H1 (cell line): ENCODE results near the gene HSPA1L. TPM values are rescaled to one million over a fixed set of nuclear protein-coding genes. Genes with fewer than 3 reads are reported as not detected.

Experiments
- CTCF ChIA-PET: fragments of 300-600 bp; sonication (Branson Sonifier 250); formaldehyde crosslinking; loops from one replicate; lab custom pipeline; 2021; ENCODE audit not compliant: partially characterized antibody; lab: Charles Lee
- POLR2A ChIA-PET: fragments of 300-600 bp; sonication (Branson Sonifier 250); formaldehyde crosslinking; loops from one replicate; lab custom pipeline; 2021; ENCODE audit warnings: inconsistent platforms; ENCODE audit not compliant: partially characterized antibody; lab: Charles Lee
- DNase-seq, 2 experiments: peaks; one replicate each; pipeline versions ENCODE4 v3.0.0 to v3.0.0-alpha.2; 2010 to 2022; ENCODE audit warnings: low spot score in 2 of 2, low read depth in 1 of 2, mixed read lengths in 1 of 2
- FAIRE-seq: peaks from 2 replicates; lab custom pipeline; 2011; peaks lifted over from hg19 to GRCh38; lab: Jason Lieb, UNC
- H2AFZ ChIP-seq: 2 replicates; pipeline ENCODE4 v1.8.1; 2012; ENCODE audit warnings: low read length, inconsistent platforms
- H2AK5ac ChIP-seq: 2 replicates; pipeline ENCODE4 v1.6.1; 2013; ENCODE audit warnings: low read depth, low read length
- H2BK120ac ChIP-seq: replicated peaks from 2 replicates; pipeline ENCODE3; 2013; ENCODE audit warnings: low read depth, low read length, inconsistent platforms
- H2BK12ac ChIP-seq: 2 replicates; pipeline ENCODE4 v1.6.1; 2013; ENCODE audit warnings: low read depth, low read length
- H2BK15ac ChIP-seq: 2 replicates; pipeline ENCODE4 v1.6.1; 2013; ENCODE audit warnings: low read length
- H2BK20ac ChIP-seq: 2 replicates; pipeline ENCODE4 v1.6.1; 2013; ENCODE audit warnings: low read length
- H2BK5ac ChIP-seq: 2 replicates; pipeline ENCODE4 v1.6.1; 2013; ENCODE audit warnings: low read depth, low read length
- H3K14ac ChIP-seq: 2 replicates; pipeline ENCODE4 v1.6.1; 2013; ENCODE audit warnings: inconsistent platforms; ENCODE audit not compliant: insufficient read length
- H3K18ac ChIP-seq: 2 replicates; pipeline ENCODE4 v1.6.1; 2013; ENCODE audit warnings: low read length; ENCODE audit errors: extremely low read depth
- H3K23ac ChIP-seq: 2 replicates; pipeline ENCODE4 v1.6.1; 2013; ENCODE audit warnings: inconsistent platforms; ENCODE audit not compliant: insufficient read length
- H3K23me2 ChIP-seq: 2 replicates; pipeline ENCODE4 v1.6.1; 2013; ENCODE audit warnings: low read depth, low read length
- H3K27ac ChIP-seq: 2 replicates; pipeline ENCODE4 v1.6.1; 2011; ENCODE audit warnings: low read depth, low read length, inconsistent platforms
- H3K27me3 ChIP-seq, 4 experiments: replicated peaks in 1 of 4; 1 replicate in 1 of 4; 2 replicates in 3 of 4; pipeline versions ENCODE4 v1.6.1 to v1.8.1; 2011 to 2013; ENCODE audit warnings: low read length in 3 of 4, mild to moderate bottlenecking in 3 of 4, inconsistent platforms in 2 of 4, mixed read lengths in 2 of 4, moderate library complexity in 1 of 4; ENCODE audit not compliant: control insufficient read depth in 3 of 4, insufficient read depth in 3 of 4; ENCODE audit errors: extremely low read depth in 1 of 4
- H3K36me3 ChIP-seq, 4 experiments: 2 replicates each; pipeline versions ENCODE4 v1.6.1 to v1.8.1; 2011 to 2013; ENCODE audit warnings: mild to moderate bottlenecking in 4 of 4, low read length in 3 of 4, moderate library complexity in 2 of 4, control low read depth in 1 of 4, inconsistent platforms in 1 of 4; ENCODE audit not compliant: insufficient read depth in 4 of 4, control insufficient read depth in 2 of 4
- H3K4ac ChIP-seq: replicated peaks from 2 replicates; pipeline ENCODE3; 2013; ENCODE audit warnings: low read length, low read depth, mixed read lengths, inconsistent platforms; ENCODE audit not compliant: insufficient read length
- H3K4me1 ChIP-seq, 4 experiments: replicated peaks in 1 of 4; 1 replicate in 1 of 4; 2 replicates in 3 of 4; pipeline versions ENCODE4 v1.6.1 to v1.8.1; 2011 to 2013; ENCODE audit warnings: low read length in 3 of 4, inconsistent platforms in 2 of 4, mixed read lengths in 1 of 4; ENCODE audit not compliant: insufficient read depth in 4 of 4, control insufficient read depth in 3 of 4
- H3K4me2 ChIP-seq, 2 experiments: 2 replicates each; pipeline versions ENCODE4 v1.6.1 to v1.8.1; 2011 to 2013; ENCODE audit warnings: low read depth in 2 of 2, low read length in 2 of 2, control low read depth in 1 of 2, inconsistent platforms in 1 of 2, mild to moderate bottlenecking in 1 of 2; ENCODE audit not compliant: insufficient read depth in 1 of 2
- H3K4me3 ChIP-seq, 4 experiments: fragments of 200-600, 300-600 bp in 1 of 4; sonication (generic), shearing (Covaris generic), sonication (Bioruptor Twin) in 1 of 4; 2 replicates each; pipeline versions ENCODE4 v1.5.1 to v1.8.1; 2011 to 2016; ENCODE audit warnings: low read length in 4 of 4, low read depth in 3 of 4, control low read depth in 2 of 4, inconsistent platforms in 2 of 4, mild to moderate bottlenecking in 2 of 4, mixed read lengths in 1 of 4, moderate library complexity in 1 of 4; ENCODE audit not compliant: insufficient read depth in 2 of 4; ENCODE audit errors: extremely low read depth in 1 of 4
- H3K56ac ChIP-seq: replicated peaks from 2 replicates; pipeline ENCODE3; 2013; ENCODE audit warnings: low read depth, mild to moderate bottlenecking, mixed read lengths, low read length, inconsistent platforms; ENCODE audit not compliant: insufficient read length
- H3K79me1 ChIP-seq: 2 replicates; pipeline ENCODE4 v1.6.1; 2013; ENCODE audit warnings: low read depth, low read length, control low read depth
- H3K79me2 ChIP-seq, 2 experiments: 2 replicates each; pipeline versions ENCODE4 v1.6.1 to v1.8.1; 2012 to 2013; ENCODE audit warnings: low read length in 2 of 2, mild to moderate bottlenecking in 2 of 2, inconsistent platforms in 1 of 2; ENCODE audit not compliant: insufficient read depth in 2 of 2, control insufficient read depth in 1 of 2
- H3K9ac ChIP-seq, 4 experiments: replicated peaks in 1 of 4; 1 replicate in 1 of 4; 2 replicates in 3 of 4; pipeline versions ENCODE4 v1.6.1 to v1.8.1; 2011 to 2013; ENCODE audit warnings: low read depth in 3 of 4, low read length in 3 of 4, control low read depth in 2 of 4, mild to moderate bottlenecking in 2 of 4, moderate library complexity in 2 of 4, inconsistent platforms in 1 of 4; ENCODE audit errors: extremely low read depth in 1 of 4
- H3K9me3 ChIP-seq, 2 experiments: 2 replicates each; pipeline versions ENCODE4 v1.6.1 to v1.8.1; 2012 to 2013; ENCODE audit warnings: mild to moderate bottlenecking in 2 of 2, moderate library complexity in 2 of 2, control low read depth in 1 of 2, inconsistent platforms in 1 of 2, low read depth in 1 of 2, low read length in 1 of 2, mixed read lengths in 1 of 2; ENCODE audit not compliant: insufficient read depth in 2 of 2
- H4K20me1 ChIP-seq, 2 experiments: replicated peaks in 1 of 2; 2 replicates each; pipeline versions ENCODE3 to v1.8.1; 2011 to 2013; ENCODE audit warnings: inconsistent platforms in 2 of 2, low read length in 2 of 2, mild to moderate bottlenecking in 1 of 2; ENCODE audit not compliant: insufficient read depth in 2 of 2, control insufficient read depth in 1 of 2
- H4K5ac ChIP-seq: 2 replicates; pipeline ENCODE4 v1.6.1; 2013; ENCODE audit warnings: low read length, low read depth, mixed read lengths, inconsistent platforms; ENCODE audit not compliant: insufficient read length
- H4K8ac ChIP-seq: 2 replicates; pipeline ENCODE4 v1.8.0; 2013; ENCODE audit warnings: mild to moderate bottlenecking, moderate library complexity, low read length, inconsistent platforms; ENCODE audit not compliant: insufficient read depth; ENCODE audit errors: extremely low read depth
- H4K91ac ChIP-seq: replicated peaks from 2 replicates; pipeline ENCODE3; 2013; ENCODE audit warnings: low read length, mixed read lengths, inconsistent platforms; ENCODE audit not compliant: insufficient read length
- BRCA1 ChIP-seq: IDR thresholded peaks from 2 replicates; pipeline ENCODE4 v1.6.1; 2012; ENCODE audit warnings: low read depth, low read length, improper control_type of control experiment
- CBX5 ChIP-seq: fragments of 300-800, 300-1000 bp; sonication (generic); IDR thresholded peaks from 2 replicates; pipeline ENCODE4 v1.7.1; 2016; ENCODE audit warnings: antibody characterized with exemption, low read length, low read depth
- CTCF ChIP-seq, 3 experiments: IDR thresholded peaks; 1 replicate in 2 of 3; 2 replicates in 1 of 3; pipeline versions ENCODE4 v1.5.1 to v1.6.1; 2011; ENCODE audit warnings: low read length in 3 of 3, mild to moderate bottlenecking in 3 of 3, inconsistent platforms in 2 of 3, low read depth in 1 of 3, moderate library complexity in 1 of 3; ENCODE audit not compliant: insufficient read depth in 1 of 3; ENCODE audit errors: control extremely low read depth in 1 of 3
- HDAC2 ChIP-seq, 2 experiments: fragments of 300-600 bp in 1 of 2; sonication (generic) in 1 of 2; IDR thresholded peaks; 2 replicates each; pipeline ENCODE4 v1.6.1; 2011 to 2012; ENCODE audit warnings: low read depth in 2 of 2, low read length in 2 of 2, mild to moderate bottlenecking in 2 of 2, moderate library complexity in 2 of 2, borderline replicate concordance in 1 of 2, inconsistent platforms in 1 of 2
- MAX ChIP-seq: IDR thresholded peaks from 2 replicates; pipeline ENCODE4 v1.6.1; 2012; ENCODE audit warnings: inconsistent platforms
- NRF1 ChIP-seq: IDR thresholded peaks from 2 replicates; pipeline ENCODE4 v1.6.1; 2011; ENCODE audit warnings: mild to moderate bottlenecking, low read depth, low read length, improper control_type of control experiment
- SRF ChIP-seq: IDR thresholded peaks from 2 replicates; pipeline ENCODE4 v1.6.1; 2011; ENCODE audit warnings: mild to moderate bottlenecking, low read depth, low read length, moderate library complexity
- WGBS, 2 experiments: shearing (Covaris generic) in 1 of 2; methylation state at CpG; one replicate each; pipeline versions ENCODE4 v1.1.6 to v1.1.7; 2013 to 2015; ENCODE audit warnings: low lambda C conversion rate in 2 of 2, mixed read lengths in 2 of 2, inconsistent platforms in 1 of 2, low coverage in 1 of 2, missing lambda C conversion rate in 1 of 2; ENCODE audit not compliant: insufficient replicate concordance in 2 of 2, insufficient coverage in 1 of 2, insufficient read length in 1 of 2; ENCODE audit errors: extremely low coverage in 1 of 2, missing lambda C conversion rate in 1 of 2; 5-methylcytosine and 5-hydroxymethylcytosine counted together
- polyA plus RNA-seq, 7 experiments: library from polyadenylated mRNA; depleted of rRNA in 3 of 7; stranded (reverse) in 5 of 7; unstranded in 2 of 7; fragments of >200 nt in 5 of 7; fragments of 200-250 nt in 2 of 7; gene quantifications; 1 replicate in 5 of 7; 2 replicates in 1 of 7; 4 replicates in 1 of 7; pipeline versions ENCODE4 v1.2.1 to v1.2.3, GENCODE V29; 2011 to 2013; ENCODE audit warnings: missing spikeins in 2 of 7, mixed read lengths in 2 of 7
- total RNA-seq: library from RNA; stranded (reverse); fragmentation: NEBNext Ultra II Directional; extraction: Animal tissue kit (Norgen Biotek cat#: 25700); gene quantifications from 2 replicates; pipeline ENCODE4 v1.2.1, GENCODE V29; 2021

HSPA1L gene
- total and polyA plus RNA-seq, 2 of the 8 experiments (the other 6 are each of a cell fraction or from before 2014, with no cell fraction given): 1.00 to 1.9 TPM

GRCh38 chr6:31794294-31794865 is 20.7 kb downstream of the HSPA1L start:
- Histone ChIP-seq H3K27me3 (no peaks in the 10 kb centered on the region), H3K4me3 (peak overlapping the region; percentile 82 to 95 (median 90)), H3K79me1 (peaks cover 3% of the 10 kb centered on the region; the same call in 1 of the 2 replicates), H4K8ac (no peak overlapping the region), H3K18ac (no peak overlapping the region), H3K23me2 (peaks cover 5% of the 10 kb centered on the region; the same call in 1 of the 2 replicates), H2AFZ (no peak overlapping the region), H3K4me1 (peaks cover 0 to 2% (median under 1%) of the 10 kb centered on the region in 4 experiments; a peak in 3 of 7 replicates), H4K20me1 (peaks cover 1 to 6% of the 10 kb centered on the region in 2 experiments), H2BK5ac (0 out of 2 replicates have a peak overlapping the region, but pooled peaks have one; percentile 73), H3K23ac (no peak overlapping the region), H2BK15ac (no peak overlapping the region), H3K36me3 (peaks cover 2 to 40% (median 15%) of the 10 kb centered on the region in 4 experiments; a peak in 6 of 8 replicates), H4K91ac (peak overlapping the region; percentile 29)
- no peak for DNase-seq
- WGBS, 2 experiments: 11% methylated on average over 5 of the region's 7 CpGs; no CpG with 5 or more reads in 1 of the 2 experiments
- ChIA-PET POLR2A (interaction anchor here (1.1 to 7.6 kb wide), 17 partner anchors 9 to 253 kb away, joined by 3 to 81 read pairs (median 7); partner anchors contain the start of genes HSPA1A, HSPA1B, HSPA1L and LSM2), CTCF (interaction anchor here (0.5 to 5.9 kb wide), 9 partner anchors 12 to 69 kb away, joined by 3 to 28 read pairs (median 7); partner anchors contain the start of genes HSPA1A, HSPA1B, HSPA1L and LSM2)
- TF ChIP-seq HDAC2 (IDR thresholded peaks at IDR 0.05; ENCODE audit: borderline replicate concordance in 1 of 2, low read depth in 2 of 2, low read length in 2 of 2) (no peak), CTCF (IDR thresholded peaks at IDR 0.05; ENCODE audit: control extremely low read depth in 1 of 3, insufficient read depth in 1 of 3, low read depth in 1 of 3, low read length in 3 of 3) (no peak), SRF (no peak), NRF1 (no peak), BRCA1 (no peak), MAX (no peak), CBX5 (no peak)
- TF ChIP-seq, all 59 proteins: peak for 0
- no peak overlapping the region for H3K56ac ChIP-seq
- H3K4me2 ChIP-seq: peak overlapping the region; percentile 89 to 94
- H4K5ac ChIP-seq: no peak overlapping the region
- H3K14ac ChIP-seq: no peak overlapping the region
- no peak overlapping the region for H2BK12ac ChIP-seq
- no peak for FAIRE-seq
- peak overlapping the region in 3 of 4 experiments; percentile 77 to 96 (median 94); a peak in 6 of 7 replicates for H3K9ac ChIP-seq
- H3K4ac ChIP-seq: no peak overlapping the region
- peaks cover 0 to 19% of the 10 kb centered on the region in 2 experiments; a peak in 2 of 4 replicates for H3K79me2 ChIP-seq
- no peak overlapping the region for H2BK20ac ChIP-seq
- no peak overlapping the region for H2BK120ac ChIP-seq
- no peak overlapping the region for H3K27ac ChIP-seq
- no peaks in the 10 kb centered on the region for H3K9me3 ChIP-seq
- H2AK5ac ChIP-seq: no peak overlapping the region
